ENCODE results near the gene HDAC4. TPM values are rescaled to one million over a fixed set of nuclear protein-coding genes. Genes with fewer than 3 reads are reported as not detected.

The HDAC4 gene
- total and polyA plus RNA-seq, 8 donors: 1.7 to 98.8 (median 24.5) TPM

DNA sequence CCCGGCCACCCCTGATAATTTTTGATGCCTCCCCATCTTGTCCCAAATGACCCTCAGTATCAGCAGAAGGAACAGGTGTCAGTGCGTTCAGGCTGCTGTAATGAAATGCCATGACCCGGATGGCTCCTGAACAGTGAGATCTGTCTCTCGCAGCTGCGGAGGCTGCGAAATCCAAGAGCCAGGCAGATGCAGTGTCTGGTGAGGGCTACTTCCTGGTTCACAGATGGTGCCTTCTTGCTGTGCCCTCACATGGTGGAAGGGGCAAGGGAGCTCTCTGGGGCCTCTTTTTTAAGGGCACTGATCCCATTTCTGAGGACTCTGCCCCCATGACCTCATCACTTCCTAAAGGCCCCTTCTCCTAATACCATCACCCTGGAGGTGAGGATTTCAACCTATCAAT is 400.7 kb downstream of the HDAC4 start:
- 93 to 99% (median 96%) methylated on average over 6 of the region's 6 CpGs for WGBS, 5 donors
- H3K27ac ChIP-seq: peak overlapping the region in 1 of 5 donors; percentile 44
- peaks cover 0 to 14% (median 6%) of the 10 kb centered on the region in 4 donors for H3K9me3 ChIP-seq
- peaks cover 0 to 12% (median 0%) of the 10 kb centered on the region in 4 donors for H3K4me1 ChIP-seq
- no peak for DNase-seq
- TF ChIP-seq POLR2AphosphoS5 (IDR thresholded peaks at IDR 0.05): no peak
- TF ChIP-seq EP300 (IDR thresholded peaks at IDR 0.05): no peak
- TF ChIP-seq, protein P1, sequence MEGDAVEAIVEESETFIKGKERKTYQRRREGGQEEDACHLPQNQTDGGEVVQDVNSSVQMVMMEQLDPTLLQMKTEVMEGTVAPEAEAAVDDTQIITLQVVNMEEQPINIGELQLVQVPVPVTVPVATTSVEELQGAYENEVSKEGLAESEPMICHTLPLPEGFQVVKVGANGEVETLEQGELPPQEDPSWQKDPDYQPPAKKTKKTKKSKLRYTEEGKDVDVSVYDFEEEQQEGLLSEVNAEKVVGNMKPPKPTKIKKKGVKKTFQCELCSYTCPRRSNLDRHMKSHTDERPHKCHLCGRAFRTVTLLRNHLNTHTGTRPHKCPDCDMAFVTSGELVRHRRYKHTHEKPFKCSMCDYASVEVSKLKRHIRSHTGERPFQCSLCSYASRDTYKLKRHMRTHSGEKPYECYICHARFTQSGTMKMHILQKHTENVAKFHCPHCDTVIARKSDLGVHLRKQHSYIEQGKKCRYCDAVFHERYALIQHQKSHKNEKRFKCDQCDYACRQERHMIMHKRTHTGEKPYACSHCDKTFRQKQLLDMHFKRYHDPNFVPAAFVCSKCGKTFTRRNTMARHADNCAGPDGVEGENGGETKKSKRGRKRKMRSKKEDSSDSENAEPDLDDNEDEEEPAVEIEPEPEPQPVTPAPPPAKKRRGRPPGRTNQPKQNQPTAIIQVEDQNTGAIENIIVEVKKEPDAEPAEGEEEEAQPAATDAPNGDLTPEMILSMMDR (IDR thresholded peaks at IDR 0.05): no peak
- no peak for TF ChIP-seq POLR2A (IDR thresholded peaks at IDR 0.05)
- H3K27me3 ChIP-seq: peaks cover 0 to 13% (median 5%) of the 10 kb centered on the region in 3 donors
- H3K36me3 ChIP-seq: no peaks in the 10 kb centered on the region
- intact Hi-C loops (cut with DNase I; ENCODE audit: low total_unique reads): no loop called here
- no peak overlapping the region for H3K4me3 ChIP-seq

DNA sequence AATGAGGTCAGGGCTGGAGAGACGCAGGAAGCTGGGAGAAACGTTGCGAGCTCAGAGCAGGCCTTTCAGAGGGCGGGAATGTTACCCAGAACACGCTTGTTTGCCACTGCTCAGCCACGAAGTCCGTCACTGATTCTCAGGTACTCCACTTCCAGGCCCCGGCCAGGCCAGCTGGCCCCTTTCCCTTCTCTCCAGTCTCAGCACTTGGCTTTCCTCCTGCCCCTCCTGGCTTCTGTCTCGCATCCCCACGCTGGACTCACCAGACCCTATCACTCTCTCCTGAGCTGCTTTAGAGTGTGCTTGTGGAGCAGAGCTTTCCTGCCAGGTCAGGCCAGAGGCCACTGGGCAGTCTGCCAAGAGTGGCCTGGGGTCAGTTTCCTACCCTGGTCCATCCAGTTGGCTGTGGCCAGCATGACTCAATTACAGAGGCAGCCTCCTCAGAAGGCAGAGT is 401.5 kb downstream of the HDAC4 start:
- peak overlapping the region in 1 of 5 donors; percentile 44 for H3K27ac ChIP-seq
- WGBS, 5 donors: 61 to 71% (median 70%) methylated on average over 10 of the region's 10 CpGs
- no peak overlapping the region for H3K4me3 ChIP-seq
- H3K4me1 ChIP-seq: peaks cover 0 to 12% (median 0%) of the 10 kb centered on the region in 4 donors
- intact Hi-C loops (cut with DNase I; ENCODE audit: low total_unique reads): no loop called here
- peaks cover 0 to 21% (median 11%) of the 10 kb centered on the region in 4 donors for H3K9me3 ChIP-seq
- peak in 1 of 2 donors; percentile 38 for DNase-seq
- H3K36me3 ChIP-seq: no peaks in the 10 kb centered on the region
- TF ChIP-seq, protein P1 (IDR thresholded peaks at IDR 0.05): no peak
- TF ChIP-seq EP300 (IDR thresholded peaks at IDR 0.05): no peak
- no peak for TF ChIP-seq POLR2AphosphoS5 (IDR thresholded peaks at IDR 0.05)
- no peak for TF ChIP-seq POLR2A (IDR thresholded peaks at IDR 0.05)
- peaks cover 0 to 5% (median 5%) of the 10 kb centered on the region in 3 donors for H3K27me3 ChIP-seq

DNA sequence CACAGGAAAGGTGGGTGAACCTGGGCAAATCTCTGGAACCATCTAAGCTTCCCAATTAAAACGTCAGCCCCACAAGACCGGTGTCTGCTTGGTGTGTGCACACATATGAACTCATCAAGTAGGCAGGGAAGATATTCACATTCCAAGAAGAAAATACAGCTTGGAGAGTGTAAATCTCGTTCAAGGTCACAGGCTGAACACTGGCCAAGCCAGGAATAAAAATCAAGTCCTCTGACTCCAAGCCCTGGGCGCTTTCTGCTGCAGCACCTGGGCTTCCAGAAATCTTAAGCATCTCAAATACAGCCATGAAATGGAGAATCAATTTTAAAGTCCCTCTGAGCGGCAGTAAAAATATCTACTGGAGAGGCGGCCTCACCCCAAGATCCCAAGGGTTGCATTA is 402.0 kb downstream of the HDAC4 start:
- TF ChIP-seq, protein P1 (IDR thresholded peaks at IDR 0.05): no peak
- TF ChIP-seq POLR2AphosphoS5 (IDR thresholded peaks at IDR 0.05) (no peak), POLR2A (IDR thresholded peaks at IDR 0.05) (no peak), EP300 (IDR thresholded peaks at IDR 0.05) (no peak)

More for the DNA sequence above, 402.0 kb downstream of the HDAC4 start:
- H3K4me1 ChIP-seq: peaks cover 0 to 12% (median 0%) of the 10 kb centered on the region in 4 donors
- peak in 1 of 2 donors; percentile 3 for DNase-seq
- peaks cover 0 to 26% (median 13%) of the 10 kb centered on the region in 4 donors for H3K9me3 ChIP-seq
- WGBS, 5 donors: 67 to 84% (median 75%) methylated on average over 6 of the region's 6 CpGs
- peak overlapping the region in 1 of 5 donors; percentile 44 for H3K27ac ChIP-seq
- H3K4me3 ChIP-seq: no peak overlapping the region
- H3K36me3 ChIP-seq: no peaks in the 10 kb centered on the region
- intact Hi-C loops (cut with DNase I; ENCODE audit: low total_unique reads): no loop called here
- peaks cover 0 to 5% (median under 1%) of the 10 kb centered on the region in 3 donors for H3K27me3 ChIP-seq

Small RNA genes within 50 kb of the gene (small RNA-seq; reads per million reads assigned to genes)
- gene MIR2467 (0.41 to 2.3 (median 1.5) reads per million in 4 donors), gene MIR4269 (0 reads per million in 4 donors), gene MIR4440 (0 reads per million in 4 donors), gene MIR4441 (0 reads per million in 4 donors)

Data from stomach (tissue), 9 donors.